A549 (cell line): ENCODE measurements around the gene ECM1.

Experiments
- BHLHE40 ChIP-seq: IDR thresholded peaks from 2 replicates; pipeline ENCODE4 v1.6.1; 2012; ENCODE audit warnings: low read depth, low read length, inconsistent platforms
- CEBPB ChIP-seq, 2 experiments: fragments of >200 bp in 1 of 2; sonication (Bioruptor Twin) in 1 of 2; formaldehyde crosslinking in 1 of 2; IDR thresholded peaks; 2 replicates each; pipeline ENCODE4 v1.6.1; 2012 to 2016
- EHF ChIP-seq: fragments of 250-450 bp; sonication (Bioruptor Pico); IDR thresholded peaks from 2 replicates; pipeline ENCODE4 v1.5.0; 2020; ENCODE audit warnings: mild to moderate bottlenecking
- EHMT2 ChIP-seq: fragments of 200-600 bp; sonication (generic); IDR thresholded peaks from 2 replicates; pipeline ENCODE4 v1.6.1; 2016; ENCODE audit warnings: antibody characterized with exemption, low read depth, mild to moderate bottlenecking, moderate library complexity
- EP300 ChIP-seq, 2 experiments: fragments of >200 bp; sonication (Bioruptor Twin); formaldehyde crosslinking; IDR thresholded peaks; 2 replicates in 1 of 2; 3 replicates in 1 of 2; pipeline ENCODE4 v1.6.1; 2016 to 2017
- FOSL2 ChIP-seq, 2 experiments: fragments of 450-650 bp in 1 of 2; fragments of >200 bp in 1 of 2; sonication (Bioruptor Twin) in 1 of 2; formaldehyde crosslinking; IDR thresholded peaks; 2 replicates each; pipeline versions ENCODE4 v1.5.0 to v1.6.1; 2016 to 2020; ENCODE audit warnings: mild to moderate bottlenecking in 1 of 2, moderate library complexity in 1 of 2
- GATA3 ChIP-seq: IDR thresholded peaks from 2 replicates; pipeline ENCODE4 v1.6.1; 2012; ENCODE audit warnings: borderline replicate concordance
- POLR2A ChIP-seq: IDR thresholded peaks from 2 replicates; pipeline ENCODE4 v1.6.1; 2012; ENCODE audit warnings: mild to moderate bottlenecking, low read length
- POLR2AphosphoS2 ChIP-seq: conservative IDR thresholded peaks from 2 replicates; pipeline ENCODE4 v1.6.1; 2012; ENCODE audit warnings: low read length, improper control_type of control experiment, inconsistent platforms
- RAD21 ChIP-seq, 2 experiments: fragments of >200 bp in 1 of 2; sonication (Bioruptor Twin) in 1 of 2; formaldehyde crosslinking in 1 of 2; IDR thresholded peaks in 1 of 2; conservative IDR thresholded peaks in 1 of 2; 2 replicates in 1 of 2; 3 replicates in 1 of 2; pipeline ENCODE4 v1.6.1; 2012 to 2018; ENCODE audit warnings: inconsistent platforms in 1 of 2
- ZC3H11A ChIP-seq: fragments of 450-650 bp; IDR thresholded peaks from 2 replicates; pipeline ENCODE4 v1.6.1; 2014; ENCODE audit warnings: antibody characterized with exemption, mild to moderate bottlenecking
- ZSCAN20 ChIP-seq: fragments of 250-450 bp; sonication (Bioruptor Pico); IDR thresholded peaks from 2 replicates; pipeline ENCODE4 v1.8.0; 2022; ENCODE audit warnings: mild to moderate bottlenecking, moderate library complexity
- TF ChIP-seq, protein P1 (sequence below): fragments of >200 bp; sonication (Bioruptor Twin); formaldehyde crosslinking; IDR thresholded peaks from 3 replicates; pipeline ENCODE4 v1.5.1; 2016
- TF ChIP-seq, protein P2 (sequence below): fragments of 200-600 bp; sonication (generic); IDR thresholded peaks from 2 replicates; pipeline ENCODE4 v1.6.1; 2016; ENCODE audit warnings: antibody characterized with exemption, mild to moderate bottlenecking, moderate library complexity

DNA sequence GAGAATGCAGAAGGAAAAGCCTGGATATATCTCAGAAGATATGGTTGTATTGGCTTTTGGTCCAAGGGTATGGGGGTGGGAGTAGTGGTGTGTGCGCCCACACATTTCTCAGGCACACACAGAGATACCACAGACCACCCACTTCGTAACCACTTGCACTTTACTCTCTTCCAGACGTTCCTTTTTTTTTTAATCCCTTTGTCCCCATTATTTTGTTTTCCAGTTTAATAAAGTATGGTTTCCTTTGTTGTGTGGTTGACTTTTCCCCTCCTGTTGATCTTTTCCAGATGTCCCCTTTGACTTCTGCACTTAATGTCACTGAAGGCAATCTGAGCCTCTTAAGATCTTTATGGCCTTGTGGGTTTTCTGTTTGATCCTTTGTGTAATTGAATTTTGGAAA lies 31.2 kb upstream of the ECM1 start:
- TF ChIP-seq, protein P1, sequence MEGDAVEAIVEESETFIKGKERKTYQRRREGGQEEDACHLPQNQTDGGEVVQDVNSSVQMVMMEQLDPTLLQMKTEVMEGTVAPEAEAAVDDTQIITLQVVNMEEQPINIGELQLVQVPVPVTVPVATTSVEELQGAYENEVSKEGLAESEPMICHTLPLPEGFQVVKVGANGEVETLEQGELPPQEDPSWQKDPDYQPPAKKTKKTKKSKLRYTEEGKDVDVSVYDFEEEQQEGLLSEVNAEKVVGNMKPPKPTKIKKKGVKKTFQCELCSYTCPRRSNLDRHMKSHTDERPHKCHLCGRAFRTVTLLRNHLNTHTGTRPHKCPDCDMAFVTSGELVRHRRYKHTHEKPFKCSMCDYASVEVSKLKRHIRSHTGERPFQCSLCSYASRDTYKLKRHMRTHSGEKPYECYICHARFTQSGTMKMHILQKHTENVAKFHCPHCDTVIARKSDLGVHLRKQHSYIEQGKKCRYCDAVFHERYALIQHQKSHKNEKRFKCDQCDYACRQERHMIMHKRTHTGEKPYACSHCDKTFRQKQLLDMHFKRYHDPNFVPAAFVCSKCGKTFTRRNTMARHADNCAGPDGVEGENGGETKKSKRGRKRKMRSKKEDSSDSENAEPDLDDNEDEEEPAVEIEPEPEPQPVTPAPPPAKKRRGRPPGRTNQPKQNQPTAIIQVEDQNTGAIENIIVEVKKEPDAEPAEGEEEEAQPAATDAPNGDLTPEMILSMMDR, result no peak
- TF ChIP-seq, protein P2, sequence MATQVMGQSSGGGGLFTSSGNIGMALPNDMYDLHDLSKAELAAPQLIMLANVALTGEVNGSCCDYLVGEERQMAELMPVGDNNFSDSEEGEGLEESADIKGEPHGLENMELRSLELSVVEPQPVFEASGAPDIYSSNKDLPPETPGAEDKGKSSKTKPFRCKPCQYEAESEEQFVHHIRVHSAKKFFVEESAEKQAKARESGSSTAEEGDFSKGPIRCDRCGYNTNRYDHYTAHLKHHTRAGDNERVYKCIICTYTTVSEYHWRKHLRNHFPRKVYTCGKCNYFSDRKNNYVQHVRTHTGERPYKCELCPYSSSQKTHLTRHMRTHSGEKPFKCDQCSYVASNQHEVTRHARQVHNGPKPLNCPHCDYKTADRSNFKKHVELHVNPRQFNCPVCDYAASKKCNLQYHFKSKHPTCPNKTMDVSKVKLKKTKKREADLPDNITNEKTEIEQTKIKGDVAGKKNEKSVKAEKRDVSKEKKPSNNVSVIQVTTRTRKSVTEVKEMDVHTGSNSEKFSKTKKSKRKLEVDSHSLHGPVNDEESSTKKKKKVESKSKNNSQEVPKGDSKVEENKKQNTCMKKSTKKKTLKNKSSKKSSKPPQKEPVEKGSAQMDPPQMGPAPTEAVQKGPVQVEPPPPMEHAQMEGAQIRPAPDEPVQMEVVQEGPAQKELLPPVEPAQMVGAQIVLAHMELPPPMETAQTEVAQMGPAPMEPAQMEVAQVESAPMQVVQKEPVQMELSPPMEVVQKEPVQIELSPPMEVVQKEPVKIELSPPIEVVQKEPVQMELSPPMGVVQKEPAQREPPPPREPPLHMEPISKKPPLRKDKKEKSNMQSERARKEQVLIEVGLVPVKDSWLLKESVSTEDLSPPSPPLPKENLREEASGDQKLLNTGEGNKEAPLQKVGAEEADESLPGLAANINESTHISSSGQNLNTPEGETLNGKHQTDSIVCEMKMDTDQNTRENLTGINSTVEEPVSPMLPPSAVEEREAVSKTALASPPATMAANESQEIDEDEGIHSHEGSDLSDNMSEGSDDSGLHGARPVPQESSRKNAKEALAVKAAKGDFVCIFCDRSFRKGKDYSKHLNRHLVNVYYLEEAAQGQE, result no peak
- TF ChIP-seq GATA3, result no peak
- TF ChIP-seq FOSL2 (IDR thresholded peaks at IDR 0.05), result no peak
- TF ChIP-seq FOSL2 (CRISPR knock-in tag; IDR thresholded peaks at IDR 0.05), result no peak
- TF ChIP-seq EHMT2, result no peak
- TF ChIP-seq POLR2A, result no peak
- no peak for TF ChIP-seq POLR2AphosphoS2
- TF ChIP-seq EHF, result no peak
- TF ChIP-seq CEBPB (IDR thresholded peaks at IDR 0.05), result no peak
- TF ChIP-seq RAD21 (conservative IDR thresholded peaks at IDR 0.05 in 1 of 2, IDR thresholded peaks at IDR 0.05 in 1 of 2), result no peak
- no peak for TF ChIP-seq EP300 (IDR thresholded peaks at IDR 0.05)
- TF ChIP-seq ZC3H11A, result no peak
- TF ChIP-seq BHLHE40, result no peak
- no peak for TF ChIP-seq ZSCAN20
